Kasumi-1 (cell line): ENCODE measurements around the gene TRAPPC12.
A peak's percentile ranks its signal among the peaks of the same experiment; 100 is the strongest.
"Not testable (repeated sequence)": the region's sequence is repeated elsewhere in the genome, so short reads cannot be mapped to it uniquely, and the experiment has no call there.

Experiments used
- DNase-seq, 2 experiments: peaks; one replicate each; lab custom pipeline; 2025; lab: John Stamatoyannopoulos, UW

TRAPPC12 gene

GRCh38 chr2:3454005-3454404 is 74.5 kb downstream of the TRAPPC12 start:
- not testable (repeated sequence) for DNase-seq

DNA sequence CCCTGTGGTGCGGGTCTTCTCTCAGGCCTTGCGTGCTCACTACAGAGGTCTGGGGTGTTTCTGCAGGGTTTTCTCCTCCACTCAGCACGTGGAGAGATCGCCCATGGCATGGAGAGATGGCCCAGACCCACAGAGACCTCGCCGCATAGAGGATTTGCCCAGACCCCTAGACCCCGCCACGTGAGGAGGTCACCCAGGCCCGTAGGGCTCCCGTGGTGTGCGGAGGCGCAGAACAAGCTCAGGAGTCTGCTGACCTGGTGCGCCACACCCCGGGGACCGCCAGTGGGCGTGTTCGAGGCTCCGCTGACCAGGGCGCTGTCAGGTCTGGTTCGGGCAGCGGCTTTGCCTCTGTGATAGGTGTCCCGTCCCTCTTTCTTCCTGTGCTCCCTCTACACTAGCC is 75.3 kb downstream of the TRAPPC12 start:
- no peak for DNase-seq

GRCh38 chr2:3456125-3456524 is 76.6 kb downstream of the TRAPPC12 start:
- no peak for DNase-seq

GRCh38 chr2:3457524-3458395 is 78.3 kb downstream of the TRAPPC12 start:
- no peak for DNase-seq

DNA sequence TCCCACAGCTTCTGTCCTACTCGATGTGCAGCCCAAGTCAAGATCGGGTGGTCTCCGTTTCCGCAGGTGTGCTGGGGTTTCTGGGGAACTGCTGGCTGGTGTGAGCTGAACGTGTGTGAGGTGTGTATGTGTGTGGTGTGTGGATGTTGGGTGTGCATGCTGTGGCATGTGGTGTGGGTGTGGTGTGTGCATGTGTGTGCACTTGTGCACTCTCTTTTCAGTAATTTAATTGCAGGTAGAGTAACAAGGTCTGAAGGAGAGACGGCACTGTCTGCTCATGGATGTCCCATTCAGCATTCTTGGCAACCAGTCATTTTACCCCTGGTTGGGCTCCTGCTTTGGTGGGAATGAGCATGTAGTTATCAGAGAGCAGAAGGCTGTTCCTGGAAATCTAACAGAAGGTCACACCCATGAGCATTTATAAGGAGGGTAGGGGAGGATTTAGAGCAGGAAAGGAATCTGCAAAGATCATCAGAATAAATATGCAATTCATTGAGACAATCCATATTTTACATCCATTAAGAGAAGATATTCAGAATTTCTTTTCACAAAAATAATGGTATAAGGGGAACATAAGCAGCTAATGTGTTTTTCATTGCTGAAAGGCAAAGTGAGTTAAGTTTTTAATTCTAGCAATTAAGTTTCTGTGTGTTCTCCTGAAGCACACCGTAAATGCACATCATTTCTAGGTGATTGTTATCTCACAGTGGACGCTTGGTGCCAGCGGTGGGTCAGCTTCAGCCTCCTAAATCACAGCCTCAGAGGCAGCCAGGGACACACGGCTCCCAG is 79.1 kb downstream of the TRAPPC12 start:
- no peak for DNase-seq

DNA sequence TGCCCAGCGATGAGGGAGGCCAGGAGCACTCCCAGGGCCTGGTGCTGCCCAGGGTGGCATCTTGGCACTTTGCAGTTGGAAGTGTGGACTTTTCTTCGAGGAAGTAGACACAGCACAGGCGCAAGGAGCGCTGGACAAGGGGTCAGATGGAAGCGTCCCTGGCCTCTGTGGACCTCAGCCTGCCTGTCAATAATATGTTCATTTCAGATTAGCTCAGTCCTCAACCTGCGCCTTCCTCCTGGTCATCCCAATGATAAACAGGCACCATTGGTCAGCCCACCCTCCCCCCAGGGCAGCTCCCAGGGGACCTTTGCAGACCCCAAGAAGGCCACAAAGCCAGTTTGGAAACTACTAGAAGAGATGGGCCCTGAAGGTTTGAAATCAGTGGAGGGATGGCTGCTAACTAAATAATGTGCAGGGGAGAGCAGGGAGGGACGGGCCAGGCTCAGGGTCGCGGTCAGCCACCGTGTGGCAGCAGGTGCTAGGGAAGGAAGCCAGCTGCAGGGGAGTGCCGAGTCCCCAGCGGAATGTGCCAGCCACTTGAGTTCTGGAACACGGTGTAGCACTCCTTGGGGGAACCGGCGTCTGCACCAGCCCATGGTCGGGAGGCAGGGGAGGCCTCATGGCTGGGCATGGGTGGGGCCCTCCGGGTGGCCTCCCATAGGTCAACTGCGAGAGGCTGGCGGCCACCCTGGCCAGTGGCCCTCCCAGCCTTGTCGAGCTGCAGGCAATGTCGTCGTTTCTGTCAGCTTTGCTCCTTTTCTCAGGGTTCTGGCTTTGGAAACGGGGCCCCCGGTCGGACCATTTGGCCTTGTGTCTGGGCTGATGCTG is 79.9 kb downstream of the TRAPPC12 start:
- no peak for DNase-seq

- DNase-seq: no peak
These were observed 80.7 kb downstream of the TRAPPC12 start for GRCh38 chr2:3460156-3460555.

GRCh38 chr2:3460831-3461800 is 81.6 kb downstream of the TRAPPC12 start:
- no peak for DNase-seq

DNA sequence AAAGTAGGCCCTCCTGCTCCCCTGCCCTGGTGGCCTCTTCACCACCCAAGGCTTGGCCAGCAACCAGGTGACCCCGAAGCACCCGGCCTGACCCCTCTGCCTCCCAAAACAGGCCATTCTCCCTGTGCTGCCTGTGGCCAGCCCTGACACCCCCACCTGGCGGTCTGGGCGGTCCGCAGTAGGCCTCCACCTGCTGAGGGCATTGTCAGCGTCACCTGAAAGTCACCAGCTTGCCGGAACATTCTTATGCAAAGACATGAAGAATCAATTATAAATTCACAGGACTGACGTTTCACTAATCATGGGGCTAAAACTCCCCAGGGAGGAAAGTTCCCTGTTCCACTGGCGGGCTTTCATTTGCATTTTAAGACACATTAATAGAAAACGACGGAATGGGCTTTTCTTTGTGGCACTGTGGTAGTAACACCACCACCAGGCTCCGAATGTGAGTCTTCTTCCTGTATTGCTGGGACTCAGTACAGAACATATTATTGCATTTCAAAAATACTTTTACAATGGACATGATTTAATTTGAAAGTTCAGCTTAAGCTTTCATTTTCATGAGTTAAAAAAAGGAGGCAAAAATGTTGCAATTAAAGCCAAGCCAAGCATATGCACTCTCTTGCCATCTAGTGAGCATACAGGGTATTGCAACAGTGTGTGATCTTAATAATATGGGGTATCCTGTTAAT is 82.5 kb downstream of the TRAPPC12 start:
- DNase-seq: peak; percentile 57 to 68

GRCh38 chr2:3462493-3463104 is 83.1 kb downstream of the TRAPPC12 start:
- no peak for DNase-seq

DNA sequence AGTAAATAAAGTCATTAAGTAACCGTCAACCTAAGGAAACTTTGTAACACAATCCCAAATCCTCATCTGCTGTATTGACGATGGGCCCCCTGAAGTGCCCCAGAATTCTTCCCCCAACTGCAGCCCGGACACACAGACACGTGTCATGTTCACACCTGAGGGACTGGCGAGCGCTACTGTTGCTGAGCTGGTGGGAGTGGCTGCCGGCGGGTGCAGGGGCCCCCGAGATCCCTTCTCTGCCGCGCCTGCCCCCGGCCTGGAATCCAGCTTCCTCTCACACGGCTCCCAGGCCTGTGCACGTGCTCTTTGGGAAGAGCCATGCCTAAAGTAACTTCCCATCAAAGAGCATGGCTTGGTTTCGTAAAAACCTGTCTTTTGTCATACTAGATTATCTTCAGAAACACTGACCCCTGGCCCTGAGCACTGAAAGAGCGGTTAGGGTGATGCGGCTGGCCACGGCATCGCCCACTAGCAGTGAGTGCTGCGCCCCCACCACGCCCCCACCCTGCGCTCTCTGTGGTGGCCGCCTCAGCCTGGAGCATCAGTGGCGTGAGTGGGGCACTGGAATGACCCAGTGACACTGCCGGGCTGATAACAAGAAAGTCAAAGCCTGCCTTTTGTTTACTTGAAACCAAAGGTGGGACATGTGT is 83.8 kb downstream of the TRAPPC12 start:
- no peak for DNase-seq

GRCh38 chr2:3463944-3464343 is 84.5 kb downstream of the TRAPPC12 start:
- DNase-seq: no peak

DNA sequence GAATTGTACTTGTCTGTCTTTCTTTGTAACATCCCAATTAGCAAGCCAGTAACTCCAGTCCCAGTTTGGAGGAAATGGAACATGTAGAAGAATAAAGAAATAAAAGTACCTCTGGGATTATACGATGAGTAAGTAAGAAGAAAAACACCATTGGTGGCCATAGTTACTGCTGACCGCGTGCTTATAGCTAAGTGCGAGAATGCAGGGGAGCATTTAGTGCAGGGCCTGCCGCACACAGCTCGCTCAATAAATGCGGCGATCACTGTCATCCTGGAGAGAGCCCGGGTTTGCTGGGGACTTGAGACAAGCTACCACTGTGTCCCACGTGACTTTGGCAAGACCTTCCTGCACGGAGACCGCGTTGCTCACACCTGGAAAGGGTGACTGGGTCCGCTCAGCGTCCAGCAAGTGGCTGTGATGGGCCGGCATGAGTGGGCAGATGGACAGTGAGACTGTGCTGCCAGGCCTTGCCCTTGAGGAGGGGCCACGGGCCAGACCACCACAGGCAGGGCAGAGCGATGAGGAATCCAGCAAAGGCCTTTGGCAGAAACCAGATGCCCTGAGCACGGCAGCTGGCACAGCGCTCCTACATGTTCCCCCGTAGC is 85.0 kb downstream of the TRAPPC12 start:
- DNase-seq: no peak

DNA sequence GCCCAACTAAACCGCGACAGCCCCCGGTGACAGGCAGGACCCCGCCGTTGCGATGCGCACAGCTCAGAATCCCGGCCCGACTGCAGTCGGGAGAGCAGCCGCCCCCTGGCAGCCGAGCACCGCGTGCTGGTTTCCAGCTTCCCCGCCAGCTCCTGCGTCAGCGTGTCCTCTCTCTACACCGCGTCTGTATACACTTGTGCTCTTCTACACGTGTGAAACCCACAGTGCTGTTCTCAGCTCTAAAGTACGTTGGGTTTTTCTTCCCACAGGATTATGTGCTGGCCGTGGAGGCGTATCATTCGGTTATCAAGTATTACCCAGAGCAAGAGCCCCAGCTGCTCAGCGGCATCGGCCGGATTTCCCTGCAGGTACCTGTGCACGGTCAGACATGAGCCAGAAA is 85.8 kb downstream of the TRAPPC12 start:
- DNase-seq: no peak

GRCh38 chr2:3465844-3466481 is 86.5 kb downstream of the TRAPPC12 start:
- DNase-seq: no peak

DNA sequence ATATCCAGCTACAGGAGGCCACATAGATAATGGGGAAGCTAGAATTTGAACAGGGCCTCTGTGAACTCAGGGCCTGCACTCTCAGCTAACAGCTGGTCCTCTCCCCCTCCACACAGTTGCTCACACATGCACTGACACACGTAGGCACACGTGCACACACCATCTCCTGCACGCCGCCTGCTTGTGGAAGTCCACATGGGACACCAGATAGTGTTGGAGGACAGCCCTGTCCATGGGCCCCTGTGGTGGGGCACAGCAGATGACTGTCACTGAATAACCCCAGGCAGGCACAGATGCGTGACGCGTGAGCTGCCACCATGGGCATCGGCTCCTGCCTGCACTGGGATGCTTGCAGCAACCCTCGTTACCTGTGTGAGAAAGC is 87.0 kb downstream of the TRAPPC12 start:
- no peak for DNase-seq

DNA sequence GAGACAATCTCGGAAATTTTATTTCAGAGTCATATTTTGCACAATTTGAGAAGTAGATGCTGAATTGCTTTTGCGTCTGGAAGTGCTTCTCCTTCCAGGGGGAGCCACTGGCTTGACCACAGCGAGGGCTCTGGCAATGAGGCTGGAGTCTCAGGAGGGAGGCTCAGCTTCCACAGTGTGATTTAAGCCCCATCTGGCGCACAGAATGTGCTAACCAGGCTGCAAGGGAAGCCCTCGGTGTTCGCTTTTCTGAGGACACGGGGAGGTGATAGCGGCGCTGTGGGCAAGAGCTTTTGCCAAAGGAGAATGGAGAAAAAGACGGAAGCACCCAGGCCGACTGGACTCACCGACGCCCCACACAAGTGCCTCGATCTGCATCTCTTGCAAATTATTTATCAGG is 87.5 kb downstream of the TRAPPC12 start:
- DNase-seq: no peak

- DNase-seq: no peak
These were observed 88.2 kb downstream of the TRAPPC12 start for GRCh38 chr2:3467654-3468053.
